Esophagus squamous epithelium (tissue), 4 donors: ENCODE measurements around the gene TMEM91.

Source experiments
- POLR2A ChIP-seq, 4 donors: fragments of 450-650 bp; IDR thresholded peaks; one replicate each; pipeline ENCODE4 v1.6.1; 2017; ENCODE audit warnings: antibody characterized with exemption in 4 of 4, mild to moderate bottlenecking in 4 of 4, moderate library complexity in 3 of 4
- TF ChIP-seq, protein P1 (sequence below), 6 experiments: fragments of 450-650 bp in 4 of 6; fragments of 200-600 bp in 2 of 6; sonication (generic) in 2 of 6; IDR thresholded peaks; one replicate each; pipeline ENCODE4 v1.5.1; 2016 to 2019; ENCODE audit warnings: antibody characterized with exemption in 6 of 6, mild to moderate bottlenecking in 4 of 6, moderate library complexity in 4 of 6

DNA sequence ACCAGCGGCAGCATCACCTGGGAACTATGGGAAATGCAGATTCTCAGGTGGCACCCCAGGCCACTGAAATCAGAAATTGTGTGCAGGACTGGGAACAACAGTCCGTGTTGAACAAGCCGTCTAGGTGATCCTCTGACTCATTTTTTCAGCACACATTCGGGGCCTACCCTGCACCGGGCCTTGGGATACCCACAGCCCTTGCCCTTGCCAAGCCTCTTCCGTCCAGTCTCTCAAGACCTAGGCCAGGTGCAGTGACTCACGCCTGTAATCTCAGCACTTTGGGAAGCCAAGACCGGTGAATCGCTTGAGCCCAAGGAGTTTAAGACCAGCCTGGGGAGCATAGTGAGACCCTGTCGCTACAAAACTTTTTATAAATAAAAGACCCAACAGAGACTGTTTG, 40.9 kb upstream of the TMEM91 start:
- TF ChIP-seq, protein P1, sequence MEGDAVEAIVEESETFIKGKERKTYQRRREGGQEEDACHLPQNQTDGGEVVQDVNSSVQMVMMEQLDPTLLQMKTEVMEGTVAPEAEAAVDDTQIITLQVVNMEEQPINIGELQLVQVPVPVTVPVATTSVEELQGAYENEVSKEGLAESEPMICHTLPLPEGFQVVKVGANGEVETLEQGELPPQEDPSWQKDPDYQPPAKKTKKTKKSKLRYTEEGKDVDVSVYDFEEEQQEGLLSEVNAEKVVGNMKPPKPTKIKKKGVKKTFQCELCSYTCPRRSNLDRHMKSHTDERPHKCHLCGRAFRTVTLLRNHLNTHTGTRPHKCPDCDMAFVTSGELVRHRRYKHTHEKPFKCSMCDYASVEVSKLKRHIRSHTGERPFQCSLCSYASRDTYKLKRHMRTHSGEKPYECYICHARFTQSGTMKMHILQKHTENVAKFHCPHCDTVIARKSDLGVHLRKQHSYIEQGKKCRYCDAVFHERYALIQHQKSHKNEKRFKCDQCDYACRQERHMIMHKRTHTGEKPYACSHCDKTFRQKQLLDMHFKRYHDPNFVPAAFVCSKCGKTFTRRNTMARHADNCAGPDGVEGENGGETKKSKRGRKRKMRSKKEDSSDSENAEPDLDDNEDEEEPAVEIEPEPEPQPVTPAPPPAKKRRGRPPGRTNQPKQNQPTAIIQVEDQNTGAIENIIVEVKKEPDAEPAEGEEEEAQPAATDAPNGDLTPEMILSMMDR (IDR thresholded peaks at IDR 0.05): no peak
- TF ChIP-seq POLR2A (IDR thresholded peaks at IDR 0.05): no peak
